NCI-H2227 treated with DMSO at 0.1 percent for 48 hours (cell line): Measurements from ENCODE around the gene PRKCE.

ENCODE experiments used
- DNase-seq: peaks from one replicate; lab custom pipeline; 2025; lab: John Stamatoyannopoulos, UW

Gene PRKCE

DNA sequence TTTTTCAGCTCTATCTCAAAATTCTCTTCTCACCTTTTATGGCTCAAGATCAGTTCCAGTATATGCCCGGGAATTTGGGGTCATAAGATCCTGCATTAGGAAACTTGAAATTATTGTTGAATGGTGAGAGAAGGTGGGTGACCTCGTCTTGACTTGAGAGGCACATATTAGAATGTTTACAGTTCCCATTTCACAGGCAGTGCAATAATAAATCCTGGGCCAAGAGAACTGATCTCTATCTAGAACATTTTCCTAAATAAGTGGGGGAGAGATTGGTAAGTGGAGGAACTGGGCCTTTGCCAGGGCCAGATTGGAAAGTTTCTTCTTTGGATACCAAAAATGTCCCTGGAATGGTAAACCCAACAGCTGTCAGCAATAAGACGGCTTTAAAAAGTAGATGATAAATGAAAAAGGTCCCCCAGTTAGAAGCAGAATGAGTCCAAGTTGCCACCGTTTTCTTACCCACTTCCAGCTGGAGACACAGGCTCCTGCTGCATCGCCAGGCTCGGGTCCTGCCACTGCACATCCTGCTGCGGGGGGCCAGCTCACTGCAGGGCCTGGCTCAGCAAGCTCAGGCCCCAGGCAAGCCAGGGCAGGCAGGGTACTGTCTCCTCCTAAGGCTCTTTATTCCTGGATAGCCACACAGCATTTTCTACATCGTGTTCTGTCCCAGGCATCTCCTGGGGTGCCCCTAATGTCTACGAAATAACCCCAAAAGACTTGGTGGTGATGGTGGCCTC, 519.3 kb downstream of the PRKCE start:
- no peak for DNase-seq

GRCh38 chr2:46171411-46171953, 520.0 kb downstream of the PRKCE start:
- DNase-seq: no peak

GRCh38 chr2:46171996-46172546, 520.6 kb downstream of the PRKCE start:
- DNase-seq: no peak

DNA sequence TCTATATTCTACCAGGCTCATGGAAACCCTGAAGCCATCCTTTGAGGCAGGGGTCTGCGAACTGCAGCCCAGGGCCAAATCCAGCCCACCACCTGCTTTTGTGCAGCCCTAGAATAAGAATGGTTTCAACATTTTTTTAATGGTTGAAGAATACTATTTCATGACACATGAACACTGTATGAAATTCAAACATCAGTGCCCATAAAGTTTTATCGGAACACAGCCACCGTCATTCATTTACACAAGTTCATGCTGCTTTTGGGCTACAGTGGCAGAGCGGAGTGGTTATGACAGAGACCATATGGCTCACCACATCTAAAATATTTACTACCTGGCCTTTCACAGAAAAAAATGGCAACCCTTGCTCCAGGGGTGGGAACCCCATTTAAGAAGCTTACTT, 521.6 kb downstream of the PRKCE start:
- DNase-seq: no peak

GRCh38 chr2:46173636-46174250, 522.3 kb downstream of the PRKCE start:
- DNase-seq: no peak

DNA sequence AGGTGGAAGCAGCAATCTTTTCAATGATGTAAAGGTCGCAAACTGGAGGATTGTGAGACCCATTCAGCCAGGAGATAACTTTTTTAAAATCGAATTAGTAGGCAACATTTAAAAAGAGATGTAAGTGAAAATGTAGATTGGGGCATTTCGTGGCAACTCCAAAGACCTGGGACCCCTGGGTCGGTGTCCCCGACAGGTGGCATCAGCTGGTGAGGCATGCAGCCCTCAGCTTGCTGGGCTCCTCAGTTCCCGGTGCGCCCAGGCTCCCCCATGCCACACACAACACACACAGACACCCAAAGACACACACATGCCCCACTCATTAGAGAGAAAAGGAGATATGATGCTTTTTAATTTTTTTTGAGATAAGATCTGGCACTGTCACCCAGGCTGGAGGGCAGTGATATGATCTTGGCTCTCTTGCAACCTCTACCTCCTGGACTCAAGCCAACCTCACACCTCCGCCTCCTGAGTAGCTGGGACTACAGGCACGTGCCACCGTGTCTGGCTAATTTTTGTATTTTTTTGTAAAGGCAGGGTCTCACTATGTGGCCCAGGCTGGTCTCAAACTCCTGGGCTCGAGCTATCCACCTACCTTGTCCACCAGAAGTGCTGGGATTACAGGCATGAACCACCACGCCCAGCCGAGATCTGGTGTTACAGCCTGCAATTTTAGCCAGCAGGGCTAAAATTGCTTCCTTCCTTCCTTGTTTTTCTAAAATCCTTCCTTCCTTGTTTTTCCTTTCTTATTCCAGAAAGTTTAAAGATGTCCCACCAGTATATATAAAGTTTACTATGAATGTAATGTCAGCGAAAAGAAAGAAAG, 523.1 kb downstream of the PRKCE start:
- no peak for DNase-seq

GRCh38 chr2:46175419-46175818, 523.9 kb downstream of the PRKCE start:
- DNase-seq: no peak

- no peak for DNase-seq
These were observed 526.1 kb downstream of the PRKCE start for GRCh38 chr2:46177461-46178089.

DNA sequence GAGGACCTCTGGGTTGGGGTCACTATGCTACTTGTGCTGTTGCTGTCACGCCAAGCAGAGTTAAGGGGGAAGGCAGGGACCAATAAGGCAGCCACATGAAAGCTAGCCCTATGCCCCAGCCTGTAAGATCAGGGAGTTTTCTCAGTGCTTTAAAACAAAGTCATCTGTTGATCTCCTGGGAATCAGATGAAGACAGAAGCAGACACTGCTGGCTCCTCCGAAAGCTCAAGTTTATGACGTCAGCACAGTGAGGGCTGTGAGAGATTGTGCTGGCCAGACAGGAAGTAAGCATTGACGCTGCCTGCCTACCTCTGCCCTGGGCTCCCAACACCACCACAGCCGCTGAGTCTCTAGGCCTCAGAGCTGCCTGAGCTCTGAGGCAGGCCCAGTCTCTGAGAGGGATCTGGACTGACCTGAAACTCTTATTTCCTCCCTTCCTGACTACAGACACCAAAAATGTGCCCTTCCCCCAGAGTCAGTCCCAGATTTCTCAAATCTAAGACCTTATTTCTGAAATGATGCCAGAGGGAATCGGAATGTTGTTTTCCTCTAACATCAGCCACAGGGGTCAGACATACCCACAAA, 527.7 kb downstream of the PRKCE start:
- DNase-seq: no peak

- DNase-seq: no peak
These were observed 528.7 kb downstream of the PRKCE start for GRCh38 chr2:46180189-46180588.

DNA sequence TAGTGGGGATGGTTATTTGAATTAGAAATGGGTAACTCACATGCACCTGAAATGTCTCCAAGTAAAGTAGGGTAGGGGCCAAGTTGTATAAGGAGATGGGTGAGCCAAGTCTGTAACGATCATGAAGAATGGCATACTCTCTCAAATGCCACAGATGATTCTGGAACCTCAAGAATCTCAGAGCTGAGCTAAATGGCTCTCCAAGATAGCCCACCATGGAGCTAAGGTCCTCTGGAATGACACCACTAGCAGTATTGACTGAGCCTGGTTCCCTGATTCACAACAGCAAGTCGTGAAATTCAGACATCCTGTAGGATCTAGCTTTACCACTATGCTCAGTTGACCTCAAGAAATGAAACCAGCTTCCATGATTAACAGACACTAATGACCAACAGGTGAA, 529.8 kb downstream of the PRKCE start:
- DNase-seq: no peak

DNA sequence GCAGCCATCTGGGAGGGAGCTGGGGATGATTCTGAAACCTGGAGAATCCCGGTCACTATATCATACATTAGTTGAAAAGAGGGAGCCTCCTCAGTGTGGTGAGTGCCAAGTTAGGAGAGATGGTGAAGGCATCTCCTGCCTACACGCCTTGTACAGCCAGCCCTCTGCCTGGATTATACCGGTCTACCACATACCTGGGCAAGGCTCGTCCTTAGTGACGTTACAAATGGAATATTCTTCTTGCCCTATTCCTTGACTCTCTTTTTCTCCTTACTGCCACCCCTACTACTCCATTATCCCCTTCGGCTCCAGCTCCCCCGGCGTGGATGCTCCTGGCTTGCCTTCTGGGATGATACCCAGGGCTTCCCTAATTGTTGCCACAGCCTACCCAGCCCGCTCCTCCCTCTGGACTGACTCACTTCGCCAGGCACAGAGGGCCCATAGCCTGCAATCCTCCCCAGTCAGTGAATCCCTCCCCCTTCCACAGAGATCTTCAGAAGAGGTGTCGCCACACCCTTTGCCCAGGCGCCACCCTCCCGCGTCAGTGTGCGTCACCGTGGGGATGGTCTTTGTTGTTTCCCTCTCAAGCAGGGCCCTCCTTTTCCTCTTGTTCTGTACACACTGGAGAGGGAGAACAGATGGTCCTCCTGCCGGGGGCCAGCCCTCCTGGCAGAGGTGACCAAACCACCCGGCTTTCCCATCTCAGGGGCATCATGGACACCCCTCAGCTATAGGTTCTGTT, 530.5 kb downstream of the PRKCE start:
- no peak for DNase-seq

- no peak for DNase-seq
These were observed 532.0 kb downstream of the PRKCE start for GRCh38 chr2:46183426-46183825.

DNA sequence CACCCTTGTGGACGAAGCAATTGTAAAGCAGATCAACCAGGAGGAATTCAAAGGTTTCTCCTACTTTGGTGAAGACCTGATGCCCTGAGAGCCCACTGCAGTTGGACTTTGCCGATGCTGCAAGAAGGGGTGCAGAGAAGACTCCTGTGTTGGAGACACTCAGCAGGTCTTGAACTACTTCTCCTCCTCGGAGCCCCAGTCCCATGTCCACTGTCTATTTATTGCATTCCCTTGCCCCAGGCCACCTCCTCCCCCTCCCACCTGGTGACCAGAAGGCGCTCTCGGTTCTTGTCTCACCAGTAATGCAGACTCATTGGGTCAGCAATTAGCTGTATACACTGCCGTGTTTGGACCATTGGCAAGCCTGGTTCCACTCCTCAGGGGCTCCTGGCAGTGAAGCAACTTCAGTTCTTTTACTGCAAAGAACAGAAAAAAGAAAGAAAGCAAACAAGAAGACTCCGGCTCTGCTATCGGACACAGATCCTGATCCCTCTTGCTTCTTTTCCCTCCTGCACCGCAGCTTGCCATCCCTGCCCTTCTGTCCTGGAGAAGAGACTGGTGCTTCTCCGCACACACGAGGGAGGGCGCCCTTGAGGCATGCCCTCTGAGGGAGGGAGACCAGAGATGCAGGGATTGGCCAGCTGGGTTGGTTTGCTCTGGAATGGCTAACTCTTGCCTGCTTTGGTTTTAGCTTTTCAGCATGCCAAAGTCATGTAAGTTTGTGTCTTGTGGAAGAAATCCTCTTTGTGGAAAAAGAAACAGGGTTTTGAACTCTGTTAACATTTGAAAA, 533.5 kb downstream of the PRKCE start:
- no peak for DNase-seq

- DNase-seq: no peak
These were observed 535.7 kb downstream of the PRKCE start for GRCh38 chr2:46187112-46187618.

- DNase-seq: no peak
These were observed 536.7 kb downstream of the PRKCE start for GRCh38 chr2:46188041-46188716.

DNA sequence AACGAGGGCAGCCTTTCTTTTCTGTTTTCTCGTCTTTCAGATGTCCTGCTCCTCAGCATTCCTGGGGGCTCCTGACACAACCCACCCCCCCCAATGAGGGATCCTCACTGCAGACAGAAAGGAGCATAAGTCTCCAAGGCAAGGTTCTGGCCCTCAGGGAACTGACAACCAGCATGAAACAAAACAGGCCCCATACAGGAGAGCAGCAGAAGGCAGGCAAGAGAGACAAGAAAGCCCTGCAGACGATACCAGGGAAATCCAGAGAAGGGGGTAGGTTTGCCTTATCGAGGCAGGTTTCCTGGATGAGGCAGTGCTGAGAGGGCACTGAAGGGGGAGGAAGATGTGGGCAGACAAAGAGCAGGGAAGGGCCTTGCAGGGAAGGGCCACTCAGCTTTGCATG, 541.9 kb downstream of the PRKCE start:
- no peak for DNase-seq

DNA sequence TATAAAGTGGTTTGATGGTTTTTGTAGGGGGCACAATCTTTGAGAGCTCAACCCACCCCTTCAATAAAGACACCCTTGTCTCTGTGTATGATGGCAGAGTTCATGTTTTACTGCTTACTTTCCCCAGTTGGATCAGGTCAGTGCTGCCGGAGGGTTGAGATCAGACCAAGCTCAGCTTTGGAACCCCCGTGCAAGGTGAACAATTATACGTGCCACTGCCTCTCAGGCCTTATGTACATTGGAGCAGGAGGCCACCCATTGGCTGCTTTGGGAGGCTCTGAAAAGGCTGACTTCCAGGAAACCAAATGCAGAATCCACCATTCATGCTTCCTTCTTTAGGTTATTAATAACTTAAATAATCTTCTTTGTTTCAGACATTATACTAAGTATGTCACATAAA, 542.4 kb downstream of the PRKCE start:
- DNase-seq: no peak

DNA sequence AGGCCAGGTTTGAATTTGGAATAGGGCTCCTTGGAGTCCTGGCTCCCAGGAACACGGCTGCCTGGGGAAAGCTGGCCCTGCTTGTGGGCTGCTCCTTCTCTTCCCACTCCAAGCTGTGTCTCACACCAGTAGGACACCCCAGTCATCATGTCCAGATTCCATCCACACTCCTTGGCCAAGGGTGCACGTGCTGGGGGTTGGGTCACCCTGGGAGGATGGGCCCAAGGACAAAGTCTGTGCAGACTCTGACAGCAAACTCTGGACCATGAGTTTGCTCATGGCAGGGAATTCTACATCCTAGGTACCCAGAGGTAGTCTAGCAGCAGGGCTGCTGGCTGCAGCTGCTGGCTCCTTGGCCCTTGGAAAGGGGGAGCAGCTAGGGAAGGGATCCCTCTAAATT, 543.4 kb downstream of the PRKCE start:
- DNase-seq: no peak
